BJ (cell line): ENCODE measurements around the gene SLC33A1. TPM values are rescaled to one million over a fixed set of nuclear protein-coding genes. Genes with fewer than 3 reads are reported as not detected.
"Not testable (repeated sequence)": the region's sequence is repeated elsewhere in the genome, so short reads cannot be mapped to it uniquely, and the experiment has no call there.

Experiments used
- CTCF ChIA-PET: fragments of 350-600 bp; formaldehyde crosslinking; extraction: SDS; loops from one replicate; lab custom pipeline; 2021; ENCODE audit warnings: antibody characterized with exemption, inconsistent platforms; lab: Yijun Ruan, JAX
- POLR2A ChIA-PET: fragments of 300-600 bp; sonication (Branson Sonifier 250); formaldehyde crosslinking; extraction: SDS; loops from one replicate; lab custom pipeline; 2021; ENCODE audit warnings: antibody characterized with exemption; lab: Charles Lee
- DNase-seq: peaks from one replicate; pipeline ENCODE4 v3.0.0-alpha.2; 2011; ENCODE audit warnings: low read depth
- H3K27me3 ChIP-seq: 2 replicates; pipeline ENCODE4 v1.6.0; 2011; ENCODE audit warnings: low read length; ENCODE audit not compliant: control insufficient read depth, insufficient read depth
- H3K36me3 ChIP-seq: 2 replicates; pipeline ENCODE4 v1.5.1; 2011; ENCODE audit warnings: low read length; ENCODE audit not compliant: control insufficient read depth, insufficient read depth
- H3K4me3 ChIP-seq: 2 replicates; pipeline ENCODE4 v1.5.1; 2011; ENCODE audit warnings: low read depth, mild to moderate bottlenecking, control low read depth, low read length
- CTCF ChIP-seq: IDR thresholded peaks from 2 replicates; pipeline ENCODE4 v1.5.1; 2011; ENCODE audit warnings: low read depth, mild to moderate bottlenecking, control low read depth, inconsistent platforms, low read length, moderate library complexity; ENCODE audit not compliant: insufficient read depth
- polyA plus RNA-seq: library from polyadenylated mRNA; depleted of rRNA; stranded (reverse); fragments of >200 nt; gene quantifications from 2 replicates; pipeline ENCODE4 v1.2.3, GENCODE V29; 2011

The SLC33A1 gene
- polyA plus RNA-seq, 1 experiment = 20.6 TPM

- ChIA-PET POLR2A (no interaction called here), CTCF (interaction anchor here (2.3 kb wide), 1 partner anchor 40 kb away, joined by 5 read pairs; the partner anchor contains the start of gene C3orf33)
- Histone ChIP-seq H3K27me3 (no peaks in the 10 kb centered on the region), H3K36me3 (no peaks in the 10 kb centered on the region), H3K4me3 (no peak overlapping the region)
- no peak for DNase-seq
- TF ChIP-seq CTCF = no peak
These were observed 8.1 kb downstream of the SLC33A1 start for GRCh38 chr3:155846119-155846518.

GRCh38 chr3:155843569-155843968 is 10.7 kb downstream of the SLC33A1 start:
- no peak for TF ChIP-seq CTCF
- ChIA-PET POLR2A (no interaction called here), CTCF (interaction anchor here (0.6 to 1.2 kb wide), 3 partner anchors 10 to 38 kb away, joined by 3 to 6 read pairs (median 3); partner anchors contain the start of gene C3orf33)
- Histone ChIP-seq H3K36me3 (no peaks in the 10 kb centered on the region), H3K4me3 (no peak overlapping the region), H3K27me3 (no peaks in the 10 kb centered on the region)
- no peak for DNase-seq

- H3K36me3 ChIP-seq = no peaks in the 10 kb centered on the region; the same call in 1 of the 2 replicates
- no peak for TF ChIP-seq CTCF
- no peaks in the 10 kb centered on the region for H3K27me3 ChIP-seq
- ChIA-PET CTCF (interaction anchor here (1.2 kb wide), 1 partner anchor 30 kb away, joined by 4 read pairs; the partner anchor contains the start of gene C3orf33), POLR2A (no interaction called here)
- H3K4me3 ChIP-seq = no peak overlapping the region
- DNase-seq = no peak
These were observed 18.7 kb downstream of the SLC33A1 start for GRCh38 chr3:155835341-155836071.

- H3K27me3 ChIP-seq, POLR2A ChIA-PET, DNase-seq, H3K36me3 ChIP-seq, H3K4me3 ChIP-seq: not testable (repeated sequence)
- CTCF ChIA-PET = interaction anchor here (1.6 to 1.8 kb wide), 2 partner anchors 22 to 23 kb away, joined by 7 read pairs; partner anchors contain the start of gene C3orf33
These were observed 25.6 kb downstream of the SLC33A1 start for GRCh38 chr3:155828490-155829098.

GRCh38 chr3:155815030-155815545 is 39.1 kb downstream of the SLC33A1 start:
- CTCF ChIA-PET = interaction anchor here (3.0 kb wide), 1 partner anchor 9 kb away, joined by 29 read pairs; the partner anchor contains the start of gene C3orf33
- no peak overlapping the region for H3K4me3 ChIP-seq
- TF ChIP-seq CTCF = no peak
- POLR2A ChIA-PET = no interaction called here
- no peaks in the 10 kb centered on the region for H3K27me3 ChIP-seq
- H3K36me3 ChIP-seq = no peaks in the 10 kb centered on the region
- DNase-seq = no peak

- CTCF ChIA-PET = not testable (repeated sequence)
These were observed 41.0 kb downstream of the SLC33A1 start for GRCh38 chr3:155813224-155813623.

More at GRCh38 chr3:155813224-155813623, 41.0 kb downstream of the SLC33A1 start:
- H3K36me3 ChIP-seq, H3K27me3 ChIP-seq, DNase-seq, POLR2A ChIA-PET, H3K4me3 ChIP-seq: not testable (repeated sequence)
